Fibroblast of skin of right biceps (primary cell): ENCODE results near the gene AP1G2.
"Not testable (repeated sequence)": the region's sequence is repeated elsewhere in the genome, so short reads cannot be mapped to it uniquely, and the experiment has no call there.

Experiments
- DNase-seq: peaks from one replicate; pipeline ENCODE4 v3.0.0-alpha.2; 2013

The AP1G2 gene

GRCh38 chr14:23590198-23590597, 22.6 kb upstream of the AP1G2 start:
- no peak for DNase-seq

DNA sequence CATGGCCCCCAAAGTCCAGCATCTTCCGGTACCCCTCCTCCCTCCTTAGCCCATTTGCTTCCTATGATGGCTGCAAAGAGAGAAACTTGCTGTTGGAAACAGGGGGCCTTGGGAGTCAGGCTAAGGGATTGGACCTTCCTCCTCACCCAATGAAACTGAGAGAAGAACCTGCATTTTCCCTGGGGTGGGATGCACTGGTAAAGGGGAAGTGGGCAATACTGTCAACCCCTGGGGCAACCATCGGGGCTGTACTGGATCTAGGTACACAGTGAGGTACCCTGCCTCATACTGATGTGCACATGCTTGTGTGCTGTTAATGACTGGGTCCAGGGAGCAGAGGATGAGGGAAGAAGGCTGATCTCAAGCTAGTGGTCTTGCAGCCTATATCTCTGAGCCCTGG, 22.0 kb upstream of the AP1G2 start:
- no peak for DNase-seq

DNA sequence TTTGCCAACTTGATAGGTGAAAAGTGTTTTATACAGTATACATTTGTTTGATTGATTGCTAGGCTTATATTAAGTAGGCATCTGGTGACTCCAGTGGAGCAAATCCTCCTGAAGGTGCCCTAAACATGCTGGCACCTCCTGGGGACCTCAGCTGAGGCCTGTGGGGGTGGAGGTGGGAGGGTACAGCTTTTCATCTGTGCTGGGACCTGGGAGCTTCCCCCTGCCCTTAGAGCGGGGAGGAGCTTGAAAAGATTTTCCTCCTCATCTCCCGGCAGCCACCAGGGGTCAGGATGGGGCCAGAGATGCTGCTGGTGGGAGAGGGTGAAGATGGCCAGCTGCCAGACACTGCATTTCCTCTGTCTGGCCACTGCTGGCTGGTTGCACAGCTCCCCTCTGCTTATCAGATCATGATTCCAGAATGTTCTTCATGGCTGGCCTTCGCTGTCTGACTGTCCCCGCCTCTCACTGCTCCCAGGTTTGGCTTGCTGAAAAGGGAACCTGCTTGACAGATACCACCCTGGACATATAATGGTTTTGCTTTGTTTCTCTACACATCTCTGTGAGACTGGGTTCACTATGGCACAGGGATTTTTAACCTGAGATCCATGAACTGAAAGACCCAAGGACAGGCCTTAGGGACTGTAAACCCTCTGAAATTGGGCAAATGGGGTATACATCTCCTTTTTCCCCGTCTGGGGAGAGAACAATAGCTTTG, 21.4 kb upstream of the AP1G2 start:
- peak; percentile 86 for DNase-seq

GRCh38 chr14:23584527-23585203, 17.1 kb upstream of the AP1G2 start:
- DNase-seq: not testable (repeated sequence)

- not testable (repeated sequence) for DNase-seq
These were observed 16.4 kb upstream of the AP1G2 start for GRCh38 chr14:23583761-23584526.

GRCh38 chr14:23582906-23583760, 15.5 kb upstream of the AP1G2 start:
- no peak for DNase-seq

DNA sequence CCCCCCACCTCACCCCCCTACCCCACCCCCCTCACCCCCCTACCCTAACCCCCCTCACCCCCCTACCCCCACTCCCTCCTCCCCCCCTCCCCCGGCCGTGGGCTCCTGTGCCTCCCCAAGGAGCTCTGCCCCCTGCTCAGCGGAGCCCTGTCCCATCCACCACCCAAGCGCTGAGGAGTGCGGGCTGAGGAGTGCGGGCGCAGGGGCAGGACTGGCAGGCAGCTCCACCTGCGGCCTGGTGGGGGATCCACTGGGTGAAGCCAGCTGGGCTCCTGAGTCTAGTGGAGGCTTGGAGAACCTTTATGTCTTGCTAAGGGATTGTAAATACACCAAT, 13.3 kb upstream of the AP1G2 start:
- no peak for DNase-seq

DNA sequence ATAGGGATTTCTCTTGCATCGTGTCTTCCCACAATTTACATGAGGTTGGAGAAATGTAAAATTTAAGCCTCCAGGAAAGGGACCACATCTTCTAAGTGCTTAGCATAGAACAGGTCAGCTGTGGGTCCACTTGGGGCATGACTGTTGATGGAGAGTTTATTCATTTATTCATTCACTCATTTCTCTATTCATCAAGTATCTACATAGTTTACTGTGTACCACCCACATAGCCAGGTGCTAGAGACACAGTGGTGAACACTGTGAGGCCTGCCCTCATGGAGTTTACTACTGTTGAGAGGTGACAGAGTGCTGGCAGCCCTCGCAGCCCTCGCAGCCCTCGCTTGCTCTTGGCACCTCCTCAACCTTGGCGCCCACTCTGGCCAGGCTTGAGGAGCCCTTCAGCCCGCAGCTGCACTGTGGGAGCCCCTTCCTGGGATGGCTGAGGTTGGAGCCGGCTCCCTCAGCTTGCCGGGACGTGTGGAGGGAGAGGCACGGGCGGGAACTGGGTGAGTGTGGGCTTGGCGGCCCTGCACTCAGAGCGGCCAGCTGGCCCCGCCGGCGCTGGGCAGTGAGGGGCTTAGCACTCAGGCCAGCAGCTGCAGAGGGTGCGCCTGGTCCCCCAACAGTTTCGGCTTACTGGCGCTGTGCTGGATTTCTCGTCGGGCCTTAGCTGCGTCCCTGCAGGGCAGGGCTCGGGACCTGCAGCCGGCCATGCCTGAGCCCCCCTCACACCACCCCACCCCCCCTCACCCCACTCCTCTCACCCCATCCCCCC, 12.7 kb upstream of the AP1G2 start:
- no peak for DNase-seq

- no peak for DNase-seq
These were observed 12.1 kb upstream of the AP1G2 start for GRCh38 chr14:23579739-23580138.

GRCh38 chr14:23579311-23579630, 11.7 kb upstream of the AP1G2 start:
- no peak for DNase-seq

DNA sequence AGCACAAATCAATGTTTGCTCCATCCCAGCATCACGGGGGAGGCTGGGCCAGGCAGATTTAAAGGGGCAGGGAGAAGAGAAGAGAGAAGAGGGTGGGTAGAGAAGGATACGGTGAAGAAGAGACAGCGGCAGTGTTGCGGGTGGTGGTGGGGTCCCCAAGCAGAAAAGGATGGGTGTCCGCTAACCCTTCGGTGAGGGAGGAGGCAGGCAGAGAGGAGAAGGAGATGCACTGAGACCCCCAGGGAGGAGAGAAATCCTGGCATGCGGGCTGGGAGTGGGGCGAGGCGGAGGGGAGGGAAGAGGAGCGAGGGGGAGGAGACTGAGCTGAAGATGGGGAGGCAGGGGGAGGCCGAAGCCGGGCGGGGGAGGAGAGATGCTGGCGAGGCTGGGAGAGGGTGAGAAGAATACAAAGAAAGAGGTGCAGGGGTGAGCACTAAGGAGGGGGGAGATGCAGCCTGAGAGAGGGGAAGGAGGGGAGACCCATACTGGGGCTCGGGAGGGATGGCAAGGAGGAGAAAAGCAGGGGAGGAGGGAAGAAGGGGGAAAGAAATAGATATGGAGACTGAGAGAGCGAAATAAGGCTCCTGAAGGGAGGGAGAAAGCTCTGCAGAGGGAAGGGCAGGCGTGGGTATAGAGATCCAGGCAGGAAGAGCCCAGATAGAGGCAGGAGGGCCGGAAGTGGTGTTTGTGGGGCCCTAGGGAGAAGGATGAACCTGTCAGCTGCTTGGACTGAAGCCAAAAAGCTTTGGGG, 11.1 kb upstream of the AP1G2 start, which contains the start of gene JPH4:
JPH4 (minus strand) TSS at position 231 of the 751 bp plus-strand sequence. CDS start 1,337 bp downstream, outside the sequence.
- DNase-seq: no peak

DNA sequence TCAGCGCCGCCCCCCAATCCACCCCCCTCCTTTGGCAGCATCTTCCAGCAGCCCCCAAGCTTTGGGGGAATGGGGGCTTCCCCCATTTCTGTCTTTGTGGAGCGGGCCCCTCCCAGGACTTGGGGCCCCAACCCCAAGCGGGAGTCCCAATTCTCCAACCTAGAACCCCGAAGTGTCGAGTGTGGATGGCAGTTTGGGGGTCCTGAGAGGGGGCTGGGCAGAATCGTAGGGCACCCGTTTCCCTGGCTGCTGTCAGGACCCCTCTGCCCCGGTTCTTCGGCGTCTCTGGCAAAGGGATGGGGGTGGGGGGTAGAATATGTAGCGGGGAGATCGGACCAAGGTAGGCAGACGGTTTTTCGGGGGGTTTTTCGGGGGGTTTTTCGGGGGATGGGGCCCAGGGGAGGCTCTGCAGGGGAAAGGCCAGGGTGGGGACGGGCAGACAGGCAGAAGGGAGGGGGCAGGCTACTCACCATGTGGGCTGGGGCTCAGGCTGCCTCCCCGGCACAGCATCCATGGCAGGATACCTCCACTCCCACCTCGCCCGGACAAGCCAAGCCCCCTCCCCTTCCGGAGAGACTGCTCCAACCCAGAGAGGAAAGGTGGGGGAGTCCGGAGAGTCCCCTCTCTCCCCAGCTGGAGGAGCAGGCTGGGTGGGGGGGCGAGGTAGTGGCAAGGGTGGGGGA, 10.3 kb upstream of the AP1G2 start:
- no peak for DNase-seq

DNA sequence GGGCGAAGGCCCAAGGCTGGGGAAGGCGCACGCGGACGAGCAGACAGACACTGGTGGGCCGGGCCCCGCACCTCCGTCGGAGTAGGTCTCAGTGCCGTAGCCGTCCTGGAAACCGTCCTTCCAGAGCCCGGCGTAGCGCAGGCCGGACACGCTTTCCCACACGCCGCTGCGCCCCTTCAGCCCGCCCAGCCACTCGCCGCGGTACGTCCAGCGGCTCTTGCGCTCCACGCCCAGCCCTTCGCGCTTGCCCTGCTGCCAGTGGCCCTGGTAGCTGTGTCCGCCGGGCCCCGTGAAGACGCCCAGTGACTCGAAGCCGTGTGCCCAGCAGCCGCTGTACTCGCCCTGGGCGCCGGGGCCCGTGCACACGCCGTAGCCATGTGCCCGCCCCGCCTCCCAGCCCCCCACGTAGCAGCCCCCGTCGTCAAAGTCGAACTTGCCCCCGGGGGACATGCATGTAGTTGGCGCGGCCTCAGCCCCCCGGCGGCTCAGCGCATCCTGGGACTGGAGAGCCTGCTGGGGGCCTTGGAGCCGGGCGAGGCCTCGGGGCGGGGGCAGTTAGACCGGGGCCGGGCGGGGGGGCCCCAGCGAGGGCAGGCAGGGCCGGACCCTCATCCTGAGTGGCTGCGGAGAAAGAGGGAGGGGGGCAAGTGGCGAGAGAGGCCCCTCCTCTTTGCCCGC, 9.6 kb upstream of the AP1G2 start:
- DNase-seq: no peak

DNA sequence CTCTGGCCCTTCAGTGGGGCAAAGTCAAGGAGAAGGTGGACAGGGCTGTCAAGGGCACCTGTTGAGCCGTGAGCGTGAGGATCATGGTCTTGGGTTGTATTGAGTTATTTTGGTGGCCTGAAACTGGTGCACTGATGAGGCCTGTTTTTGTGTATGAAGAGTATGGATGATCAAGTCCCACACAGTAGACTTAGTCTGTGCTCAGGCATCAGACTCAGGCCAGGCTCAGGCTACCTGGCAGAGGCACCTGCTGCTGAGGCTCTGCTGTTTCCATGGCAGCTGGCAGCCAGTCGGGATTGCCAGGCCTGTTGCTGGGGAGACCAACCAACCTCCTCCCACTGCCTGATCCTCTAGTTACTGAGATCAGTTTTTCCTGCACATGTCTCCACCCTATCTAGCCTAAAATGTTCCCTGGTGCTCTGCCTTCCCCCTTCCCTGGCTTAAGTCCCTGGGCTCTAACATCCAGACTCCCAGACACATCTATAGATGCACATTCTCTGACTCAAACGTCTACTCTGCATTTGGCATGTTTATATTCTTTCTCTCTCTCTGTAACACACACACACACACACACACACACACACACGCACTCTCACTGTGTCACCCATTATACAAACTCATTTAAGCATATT, 5.9 kb upstream of the AP1G2 start:
- DNase-seq: no peak

- DNase-seq: no peak
These were observed 5.2 kb upstream of the AP1G2 start for GRCh38 chr14:23572836-23573235.

- no peak for DNase-seq
These were observed 4.9 kb upstream of the AP1G2 start for GRCh38 chr14:23572524-23572828.

- no peak for DNase-seq
These were observed 4.3 kb upstream of the AP1G2 start for GRCh38 chr14:23571701-23572523.

DNA sequence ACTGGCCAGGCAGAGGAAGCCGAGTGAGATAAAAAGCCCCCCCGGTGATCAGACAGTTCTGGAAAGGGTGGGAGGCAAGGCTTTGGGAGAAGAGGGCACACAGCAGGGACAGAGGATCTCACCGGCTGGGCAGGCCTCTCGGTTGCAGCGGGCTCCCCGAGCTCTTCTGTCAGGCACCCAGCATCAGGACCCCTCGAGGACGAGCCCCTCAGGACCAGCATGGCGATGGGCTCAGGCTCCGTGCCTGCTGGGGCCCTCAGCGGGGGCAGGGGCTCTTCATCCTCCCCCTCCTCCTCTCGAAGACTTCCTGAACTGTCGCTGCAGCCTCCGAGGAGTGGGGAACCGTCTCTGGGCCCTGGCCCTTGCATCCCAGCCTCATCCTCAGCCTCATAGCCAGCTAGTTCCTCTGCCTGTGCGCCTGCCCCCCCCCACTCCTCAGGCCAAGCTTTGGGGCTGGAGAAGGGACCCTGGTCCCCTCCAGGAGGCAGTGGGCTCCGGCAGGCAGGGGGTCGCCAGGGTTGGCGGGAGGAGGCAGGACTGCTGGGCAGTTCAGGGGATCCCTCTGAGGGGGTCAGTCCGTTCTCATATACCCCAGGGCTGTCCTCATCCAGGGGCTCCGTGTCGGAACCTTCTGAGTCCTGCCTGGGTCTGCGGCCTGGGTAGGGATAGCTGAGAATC, 3.4 kb upstream of the AP1G2 start:
- DNase-seq: no peak
